WTC11 (cell line): ENCODE measurements around the gene RSPH1. TPM values are rescaled to one million over a fixed set of nuclear protein-coding genes. Genes with fewer than 3 reads are reported as not detected.

Source experiments
- ATAC-seq: fragments of 200-7000 bp; cut with Tn5 transposase; 2 replicates; pipeline ENCODE4 v1.10.0; 2021; ENCODE audit warnings: mild to moderate bottlenecking, moderate library complexity
- CTCF ChIA-PET: fragments of 300-600 bp; sonication (Branson Sonifier 250); formaldehyde crosslinking; loops from one replicate; lab custom pipeline; 2021; ENCODE audit warnings: antibody characterized with exemption; lab: Charles Lee
- POLR2A ChIA-PET: fragments of 350-600 bp; sonication (Branson Sonifier 250); formaldehyde crosslinking; loops from one replicate; lab custom pipeline; 2021; ENCODE audit warnings: antibody characterized with exemption; lab: Charles Lee
- DNase-seq: peaks from one replicate; pipeline ENCODE4 v3.0.0; 2021; ENCODE audit warnings: low spot score
- H3K27ac Mint-ChIP-seq: 2 replicates; pipeline ENCODE4 v1.8.0; 2021; ENCODE audit warnings: mixed read lengths
- H3K27me3 Mint-ChIP-seq: 2 replicates; pipeline ENCODE4 v1.8.0; 2021; ENCODE audit warnings: low read depth, mild to moderate bottlenecking, moderate library complexity, mixed read lengths
- H3K36me3 Mint-ChIP-seq: 2 replicates; pipeline ENCODE4 v1.8.0; 2021; ENCODE audit warnings: mixed read lengths
- H3K4me1 Mint-ChIP-seq: 2 replicates; pipeline ENCODE4 v1.8.0; 2022; ENCODE audit warnings: mixed read lengths
- H3K4me3 Mint-ChIP-seq: 2 replicates; pipeline ENCODE4 v1.8.0; 2021; ENCODE audit warnings: mild to moderate bottlenecking, moderate library complexity, mixed read lengths
- H3K9me3 Mint-ChIP-seq: 2 replicates; pipeline ENCODE4 v1.8.0; 2021; ENCODE audit warnings: mixed read lengths
- ELF4 ChIP-seq: sonication (generic); formaldehyde crosslinking; IDR thresholded peaks from 2 replicates; pipeline ENCODE4 v1.8.1; 2022; ENCODE audit warnings: low read depth, mild to moderate bottlenecking, moderate library complexity, missing genetic modification reagents
- EMX1 ChIP-seq: fragments of 250-450 bp; sonication (Bioruptor Pico); IDR thresholded peaks from 2 replicates; pipeline ENCODE4 v1.8.0; 2021; ENCODE audit warnings: mild to moderate bottlenecking
- FOXJ3 ChIP-seq: sonication (generic); formaldehyde crosslinking; IDR thresholded peaks from 2 replicates; pipeline ENCODE4 v1.9.0; 2021; ENCODE audit warnings: missing genetic modification reagents, mild to moderate bottlenecking, borderline replicate concordance
- GTF2I ChIP-seq: fragments of 250-450 bp; sonication (Bioruptor Pico); conservative IDR thresholded peaks from 2 replicates; pipeline ENCODE4 v1.4.0; 2021; ENCODE audit warnings: mild to moderate bottlenecking
- HMGXB4 ChIP-seq: sonication (generic); formaldehyde crosslinking; IDR thresholded peaks from 2 replicates; pipeline ENCODE4 v1.8.1; 2023; ENCODE audit warnings: mild to moderate bottlenecking, moderate library complexity, missing genetic modification reagents
- JAZF1 ChIP-seq: fragments of 250-450 bp; sonication (Bioruptor Pico); IDR thresholded peaks from 2 replicates; pipeline ENCODE4 v1.9.0; 2021; ENCODE audit warnings: moderate library complexity, mild to moderate bottlenecking, inconsistent platforms
- JUN ChIP-seq: sonication (generic); formaldehyde crosslinking; IDR thresholded peaks from 2 replicates; pipeline ENCODE4 v1.8.0; 2023; ENCODE audit warnings: mild to moderate bottlenecking, missing genetic modification reagents
- MAX ChIP-seq: sonication (generic); formaldehyde crosslinking; IDR thresholded peaks from 2 replicates; pipeline ENCODE4 v1.8.0; 2022; ENCODE audit warnings: mild to moderate bottlenecking, missing genetic modification reagents
- MYBL2 ChIP-seq: sonication (generic); formaldehyde crosslinking; IDR thresholded peaks from 2 replicates; pipeline ENCODE4 v1.8.1; 2023; ENCODE audit warnings: mild to moderate bottlenecking, moderate library complexity, missing genetic modification reagents
- NFE2L1 ChIP-seq: sonication (generic); formaldehyde crosslinking; IDR thresholded peaks from 2 replicates; pipeline ENCODE4 v1.8.1; 2023; ENCODE audit warnings: missing genetic modification reagents
- PRDM15 ChIP-seq: sonication (generic); formaldehyde crosslinking; IDR thresholded peaks from 2 replicates; pipeline ENCODE4 v1.8.0; 2022; ENCODE audit warnings: missing genetic modification reagents
- RORB ChIP-seq: fragments of 250-450 bp; sonication (Bioruptor Pico); IDR thresholded peaks from 2 replicates; pipeline ENCODE4 v1.9.0; 2021; ENCODE audit warnings: mild to moderate bottlenecking
- ZBTB43 ChIP-seq: sonication (generic); formaldehyde crosslinking; IDR thresholded peaks from 2 replicates; pipeline ENCODE4 v1.8.1; 2023; ENCODE audit warnings: mild to moderate bottlenecking, missing genetic modification reagents
- ZMAT4 ChIP-seq: fragments of 250-450 bp; sonication (Bioruptor Pico); IDR thresholded peaks from 2 replicates; pipeline ENCODE4 v1.9.0; 2021; ENCODE audit warnings: mild to moderate bottlenecking
- ZNF121 ChIP-seq: sonication (generic); formaldehyde crosslinking; IDR thresholded peaks from 2 replicates; pipeline ENCODE4 v1.8.0; 2023; ENCODE audit warnings: missing genetic modification reagents
- ZNF416 ChIP-seq: fragments of 250-450 bp; sonication (Bioruptor Pico); IDR thresholded peaks from 2 replicates; pipeline ENCODE4 v1.9.0; 2021; ENCODE audit warnings: mild to moderate bottlenecking, inconsistent platforms
- total RNA-seq: library from RNA; stranded (reverse); gene quantifications from 3 replicates; pipeline ENCODE4 v1.2.3, GENCODE V29; 2021
- TF ChIP-seq, protein P1 (sequence below): sonication (generic); formaldehyde crosslinking; IDR thresholded peaks from 2 replicates; pipeline ENCODE4 v1.8.0; 2022; ENCODE audit warnings: mild to moderate bottlenecking, missing genetic modification reagents
- TF ChIP-seq, protein P2 (sequence below): sonication (generic); formaldehyde crosslinking; IDR thresholded peaks from 2 replicates; pipeline ENCODE4 v1.8.0; 2023; ENCODE audit warnings: mild to moderate bottlenecking, missing genetic modification reagents
- TF ChIP-seq, protein P3 (sequence below): fragments of 250-450 bp; sonication (Bioruptor Pico); IDR thresholded peaks from 2 replicates; pipeline ENCODE4 v2.1.2; 2022; ENCODE audit warnings: mild to moderate bottlenecking, moderate library complexity

The RSPH1 gene
- total RNA-seq, 1 experiment from 2014 or later: 0.11 TPM

GRCh38 chr21:42459082-42459460 is 37.0 kb downstream of the RSPH1 start:
- Mint-ChIP-seq H3K9me3 (peaks cover 21% of the 10 kb centered on the region), H3K4me3 (no peak overlapping the region), H3K27ac (no peak overlapping the region), H3K36me3 (peaks cover 4% of the 10 kb centered on the region; the same call in 1 of the 2 replicates), H3K4me1 (peaks cover 34% of the 10 kb centered on the region), H3K27me3 (peaks cover 7% of the 10 kb centered on the region)
- no peak for TF ChIP-seq RORB (CRISPR knock-in tag)
- TF ChIP-seq PRDM15 (CRISPR knock-in tag): no peak
- TF ChIP-seq JAZF1 (CRISPR knock-in tag): no peak
- no peak for TF ChIP-seq ZNF416 (CRISPR knock-in tag)
- TF ChIP-seq MYBL2 (CRISPR knock-in tag): no peak
- ATAC-seq (no peak), DNase-seq (no peak)
- CTCF ChIA-PET: no interaction called here
- POLR2A ChIA-PET: no interaction called here

DNA sequence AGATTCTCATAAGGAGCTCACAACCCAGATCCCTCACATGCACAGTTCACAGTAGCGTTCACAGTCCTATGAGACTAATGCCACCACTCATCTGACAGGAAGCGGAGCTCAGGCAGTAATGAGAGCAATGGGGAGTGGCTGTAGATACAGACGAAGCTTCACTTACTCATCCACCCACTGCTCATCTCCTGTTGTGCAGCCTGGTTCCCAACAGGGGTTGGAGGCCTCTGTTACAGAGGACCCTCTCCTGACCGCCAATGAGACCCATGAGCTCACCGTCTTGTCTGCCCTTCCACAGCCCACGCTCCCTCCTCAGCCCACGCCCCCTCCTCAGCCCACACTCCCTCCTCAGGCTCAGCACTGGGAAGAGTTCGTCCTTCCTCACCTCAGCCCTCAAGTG is 39.6 kb downstream of the RSPH1 start:
- Mint-ChIP-seq H3K4me3 (no peak overlapping the region), H3K9me3 (peaks cover 17% of the 10 kb centered on the region), H3K27me3 (peaks cover 4% of the 10 kb centered on the region), H3K27ac (no peak overlapping the region), H3K4me1 (peaks cover 14% of the 10 kb centered on the region), H3K36me3 (peaks cover 4% of the 10 kb centered on the region; the same call in 1 of the 2 replicates)
- ATAC-seq: no peak
- CTCF ChIA-PET: interaction anchor here (1.0 to 2.5 kb wide), 2 partner anchors 11 to 146 kb away, joined by 3 to 9 read pairs; no protein-coding TSS in a partner anchor
- DNase-seq: no peak
- POLR2A ChIA-PET: no interaction called here
- TF ChIP-seq, protein P1, sequence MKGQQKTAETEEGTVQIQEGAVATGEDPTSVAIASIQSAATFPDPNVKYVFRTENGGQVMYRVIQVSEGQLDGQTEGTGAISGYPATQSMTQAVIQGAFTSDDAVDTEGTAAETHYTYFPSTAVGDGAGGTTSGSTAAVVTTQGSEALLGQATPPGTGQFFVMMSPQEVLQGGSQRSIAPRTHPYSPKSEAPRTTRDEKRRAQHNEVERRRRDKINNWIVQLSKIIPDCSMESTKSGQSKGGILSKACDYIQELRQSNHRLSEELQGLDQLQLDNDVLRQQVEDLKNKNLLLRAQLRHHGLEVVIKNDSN (CRISPR knock-in tag): no peak
- TF ChIP-seq NFE2L1 (CRISPR knock-in tag) (no peak), ELF4 (no peak), ZMAT4 (CRISPR knock-in tag) (no peak), JUN (CRISPR knock-in tag) (no peak), ZNF121 (no peak), FOXJ3 (CRISPR knock-in tag) (no peak), GTF2I (no peak), HMGXB4 (CRISPR knock-in tag) (no peak), ZBTB43 (CRISPR knock-in tag) (no peak), EMX1 (CRISPR knock-in tag) (no peak), MAX (CRISPR knock-in tag) (no peak)
- TF ChIP-seq, protein P2, sequence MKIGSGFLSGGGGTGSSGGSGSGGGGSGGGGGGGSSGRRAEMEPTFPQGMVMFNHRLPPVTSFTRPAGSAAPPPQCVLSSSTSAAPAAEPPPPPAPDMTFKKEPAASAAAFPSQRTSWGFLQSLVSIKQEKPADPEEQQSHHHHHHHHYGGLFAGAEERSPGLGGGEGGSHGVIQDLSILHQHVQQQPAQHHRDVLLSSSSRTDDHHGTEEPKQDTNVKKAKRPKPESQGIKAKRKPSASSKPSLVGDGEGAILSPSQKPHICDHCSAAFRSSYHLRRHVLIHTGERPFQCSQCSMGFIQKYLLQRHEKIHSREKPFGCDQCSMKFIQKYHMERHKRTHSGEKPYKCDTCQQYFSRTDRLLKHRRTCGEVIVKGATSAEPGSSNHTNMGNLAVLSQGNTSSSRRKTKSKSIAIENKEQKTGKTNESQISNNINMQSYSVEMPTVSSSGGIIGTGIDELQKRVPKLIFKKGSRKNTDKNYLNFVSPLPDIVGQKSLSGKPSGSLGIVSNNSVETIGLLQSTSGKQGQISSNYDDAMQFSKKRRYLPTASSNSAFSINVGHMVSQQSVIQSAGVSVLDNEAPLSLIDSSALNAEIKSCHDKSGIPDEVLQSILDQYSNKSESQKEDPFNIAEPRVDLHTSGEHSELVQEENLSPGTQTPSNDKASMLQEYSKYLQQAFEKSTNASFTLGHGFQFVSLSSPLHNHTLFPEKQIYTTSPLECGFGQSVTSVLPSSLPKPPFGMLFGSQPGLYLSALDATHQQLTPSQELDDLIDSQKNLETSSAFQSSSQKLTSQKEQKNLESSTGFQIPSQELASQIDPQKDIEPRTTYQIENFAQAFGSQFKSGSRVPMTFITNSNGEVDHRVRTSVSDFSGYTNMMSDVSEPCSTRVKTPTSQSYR (CRISPR knock-in tag): no peak
- TF ChIP-seq, protein P3, sequence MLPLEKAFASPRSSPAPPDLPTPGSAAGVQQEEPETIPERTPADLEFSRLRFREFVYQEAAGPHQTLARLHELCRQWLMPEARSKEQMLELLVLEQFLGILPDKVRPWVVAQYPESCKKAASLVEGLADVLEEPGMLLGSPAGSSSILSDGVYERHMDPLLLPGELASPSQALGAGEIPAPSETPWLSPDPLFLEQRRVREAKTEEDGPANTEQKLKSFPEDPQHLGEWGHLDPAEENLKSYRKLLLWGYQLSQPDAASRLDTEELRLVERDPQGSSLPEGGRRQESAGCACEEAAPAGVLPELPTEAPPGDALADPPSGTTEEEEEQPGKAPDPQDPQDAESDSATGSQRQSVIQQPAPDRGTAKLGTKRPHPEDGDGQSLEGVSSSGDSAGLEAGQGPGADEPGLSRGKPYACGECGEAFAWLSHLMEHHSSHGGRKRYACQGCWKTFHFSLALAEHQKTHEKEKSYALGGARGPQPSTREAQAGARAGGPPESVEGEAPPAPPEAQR (CRISPR knock-in tag): no peak
